ENCODE measurements around the gene TMED10.

The TMED10 gene

DNA sequence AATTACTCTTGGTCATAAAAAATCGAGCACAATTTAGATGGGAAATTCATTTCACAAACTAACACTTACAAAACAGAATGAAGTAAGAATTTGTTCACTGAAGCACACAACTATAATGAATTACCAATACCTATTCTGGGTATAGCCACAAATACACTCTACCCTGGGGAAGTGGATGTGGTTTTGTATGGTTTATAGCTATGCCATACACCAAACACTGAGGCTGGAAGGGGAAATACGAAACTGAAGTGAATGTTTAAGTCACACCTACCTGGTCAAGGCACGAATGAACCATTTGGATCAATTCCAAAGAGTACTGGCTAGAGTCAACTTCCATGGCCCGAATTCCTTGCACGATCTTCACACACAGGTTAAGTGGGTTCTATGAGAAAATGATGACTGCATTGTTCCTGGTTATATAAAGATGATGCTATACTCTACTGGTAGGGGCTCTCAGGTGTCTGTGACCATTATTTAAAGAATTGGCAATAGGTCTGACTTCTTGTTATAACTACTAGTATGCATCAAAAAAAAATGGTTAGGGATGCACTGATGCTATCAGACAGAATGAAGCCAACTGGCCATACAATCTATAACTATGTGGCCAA, 62.4 kb downstream of the TMED10 start:
- no peak overlapping the region for H3K4me3 ChIP-seq (ENCODE audit: low read length)
- TF ChIP-seq ZNF274 (IDR thresholded peaks at IDR 0.05; ENCODE audit: low read depth, low read length): no peak

GRCh38 chr14:75109877-75110276, 66.5 kb downstream of the TMED10 start:
- TF ChIP-seq ZNF274 (IDR thresholded peaks at IDR 0.05; ENCODE audit: low read depth, low read length): no peak
- no peak overlapping the region for H3K4me3 ChIP-seq (ENCODE audit: low read length)

- TF ChIP-seq ZNF274 (IDR thresholded peaks at IDR 0.05; ENCODE audit: low read depth, low read length): no peak
Observed at GRCh38 chr14:75107186-75107585, 69.2 kb downstream of the TMED10 start.

DNA sequence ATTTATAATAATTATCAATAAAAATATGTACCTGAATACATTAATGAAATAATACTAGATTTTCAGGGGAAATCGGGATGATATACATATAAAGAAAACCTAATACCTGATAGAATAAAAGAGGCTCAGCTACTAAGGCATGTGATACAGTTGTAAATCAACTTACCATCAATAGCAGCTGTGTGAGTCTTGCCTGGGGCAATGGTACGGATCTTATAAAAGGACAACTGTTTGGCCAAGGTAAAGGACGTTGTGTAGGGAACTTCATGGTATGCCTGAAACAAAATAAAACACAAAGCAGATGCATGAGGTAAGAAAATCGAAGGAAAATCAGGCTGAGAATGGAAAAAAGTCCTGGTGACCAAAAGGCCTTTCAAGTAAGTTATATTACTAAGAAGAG, 74.9 kb downstream of the TMED10 start:
- no peak for TF ChIP-seq ZNF274 (IDR thresholded peaks at IDR 0.05; ENCODE audit: low read depth, low read length)

More at GRCh38 chr14:75107186-75107585, 69.2 kb downstream of the TMED10 start:
- no peak overlapping the region for H3K4me3 ChIP-seq (ENCODE audit: low read length)

DNA sequence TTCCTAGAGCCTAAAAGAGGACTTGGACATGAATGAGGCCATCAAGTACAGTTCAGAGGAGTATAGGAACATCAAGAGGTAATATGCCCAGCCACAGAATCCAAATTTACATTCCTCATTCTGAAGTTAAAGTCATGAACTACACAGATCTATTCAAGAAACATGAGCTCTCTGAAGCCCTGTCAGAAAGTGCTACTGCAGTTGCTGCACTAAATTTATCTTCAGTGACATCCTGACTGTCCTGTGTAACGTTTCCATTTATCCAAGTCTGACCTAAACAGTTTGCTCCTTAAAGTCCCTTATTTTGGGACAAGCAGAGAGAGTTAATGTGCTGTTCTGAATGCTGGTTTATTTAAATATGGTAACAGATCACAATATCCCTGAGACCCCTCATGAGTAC, 77.7 kb downstream of the TMED10 start:
- no peak for TF ChIP-seq ZNF274 (IDR thresholded peaks at IDR 0.05; ENCODE audit: low read depth, low read length)
- H3K4me3 ChIP-seq (ENCODE audit: low read length): no peak overlapping the region

More for the DNA sequence above, 74.9 kb downstream of the TMED10 start:
- no peak overlapping the region for H3K4me3 ChIP-seq (ENCODE audit: low read length)

DNA sequence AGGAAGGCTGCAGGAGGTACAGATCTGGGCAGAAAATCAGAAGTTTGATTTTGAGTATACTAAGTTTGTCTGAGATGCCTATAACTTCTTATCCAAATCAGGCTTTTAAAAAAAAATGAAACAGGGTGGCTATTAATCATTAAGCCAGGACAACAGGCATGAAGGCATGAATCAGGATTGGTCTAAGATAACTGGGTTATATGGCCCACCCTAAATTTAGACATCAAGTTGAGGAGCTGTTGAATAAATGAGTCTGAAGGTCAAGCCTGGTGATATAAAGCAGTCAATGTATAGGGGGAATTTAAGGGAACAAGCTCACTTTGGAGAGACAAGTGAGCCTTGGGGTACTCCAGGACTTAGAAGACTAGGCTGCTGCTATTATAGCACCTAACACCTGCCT, 78.2 kb downstream of the TMED10 start:
- TF ChIP-seq ZNF274 (IDR thresholded peaks at IDR 0.05; ENCODE audit: low read depth, low read length): no peak
- H3K4me3 ChIP-seq (ENCODE audit: low read length): no peak overlapping the region

DNA sequence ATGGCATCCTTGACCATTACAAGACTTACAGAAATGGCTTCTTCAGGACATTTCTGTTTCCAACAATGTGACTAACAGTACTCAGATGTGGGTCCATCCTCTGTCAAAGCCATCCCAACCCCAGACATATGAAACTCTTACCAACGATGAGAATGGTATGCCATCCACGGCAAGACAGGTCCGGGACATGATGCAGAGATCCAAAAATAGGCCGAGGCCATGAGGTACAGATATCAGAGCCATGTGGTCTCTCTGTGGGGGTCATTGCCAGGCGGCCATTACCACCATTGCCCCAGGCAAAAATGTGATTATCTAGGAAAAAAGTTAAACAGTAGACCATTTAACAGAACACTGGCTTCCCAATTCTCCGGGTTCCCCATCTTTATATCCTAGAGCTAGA, 79.5 kb downstream of the TMED10 start:
- H3K4me3 ChIP-seq (ENCODE audit: low read length): no peak overlapping the region
- no peak for TF ChIP-seq ZNF274 (IDR thresholded peaks at IDR 0.05; ENCODE audit: low read depth, low read length)

- no peak overlapping the region for H3K4me3 ChIP-seq (ENCODE audit: low read length)
- no peak for TF ChIP-seq ZNF274 (IDR thresholded peaks at IDR 0.05; ENCODE audit: low read depth, low read length)
Observed at GRCh38 chr14:75095690-75096089, 80.7 kb downstream of the TMED10 start.

- H3K4me3 ChIP-seq (ENCODE audit: low read length): no peak overlapping the region
- TF ChIP-seq ZNF274 (IDR thresholded peaks at IDR 0.05; ENCODE audit: low read depth, low read length): no peak
Observed at GRCh38 chr14:75094896-75095295, 81.5 kb downstream of the TMED10 start.

DNA sequence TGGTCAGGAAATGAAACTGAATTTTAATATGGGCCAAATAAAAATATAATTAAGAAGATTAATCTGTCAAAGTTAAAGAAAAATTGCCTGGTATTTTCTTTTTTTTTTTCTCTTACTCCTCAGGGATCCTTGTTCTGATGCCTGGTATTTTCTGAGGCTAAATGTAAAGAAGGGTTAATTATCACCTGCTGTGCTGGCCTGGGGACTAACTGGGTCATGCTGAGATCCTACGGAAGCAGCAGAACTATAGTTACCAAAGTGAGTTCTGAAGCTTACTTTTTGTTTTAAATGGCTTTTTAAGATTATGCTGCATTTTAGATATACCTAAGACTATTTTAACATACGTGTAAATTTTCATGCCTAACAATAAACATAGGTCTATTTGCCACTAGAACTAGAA, 83.7 kb downstream of the TMED10 start:
- TF ChIP-seq ZNF274 (IDR thresholded peaks at IDR 0.05; ENCODE audit: low read depth, low read length): no peak
- H3K4me3 ChIP-seq (ENCODE audit: low read length): no peak overlapping the region

DNA sequence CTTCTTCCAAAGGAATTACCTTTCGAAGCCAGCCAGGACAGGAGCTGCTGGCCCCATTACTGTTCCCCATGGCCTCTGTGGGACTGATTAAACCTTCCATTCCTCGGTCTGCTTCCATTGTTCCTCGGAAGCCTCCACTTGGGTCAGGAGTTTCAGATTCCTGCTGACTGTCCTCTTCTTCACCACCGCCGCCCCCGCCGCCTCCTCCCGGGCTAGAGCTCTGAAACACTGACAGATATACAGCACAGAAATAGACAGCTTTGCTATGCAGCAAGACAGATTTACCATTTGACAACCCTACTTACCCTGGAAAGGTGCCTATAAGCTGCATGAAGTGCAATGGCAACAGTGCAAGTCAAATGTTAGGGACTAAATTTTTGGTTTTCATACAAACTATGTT, 85.2 kb downstream of the TMED10 start:
- TF ChIP-seq ZNF274 (IDR thresholded peaks at IDR 0.05; ENCODE audit: low read depth, low read length): no peak
- H3K4me3 ChIP-seq (ENCODE audit: low read length): no peak overlapping the region

- no peak overlapping the region for H3K4me3 ChIP-seq (ENCODE audit: low read length)
- no peak for TF ChIP-seq ZNF274 (IDR thresholded peaks at IDR 0.05; ENCODE audit: low read depth, low read length)
Observed at GRCh38 chr14:75090353-75090752, 86.1 kb downstream of the TMED10 start.

DNA sequence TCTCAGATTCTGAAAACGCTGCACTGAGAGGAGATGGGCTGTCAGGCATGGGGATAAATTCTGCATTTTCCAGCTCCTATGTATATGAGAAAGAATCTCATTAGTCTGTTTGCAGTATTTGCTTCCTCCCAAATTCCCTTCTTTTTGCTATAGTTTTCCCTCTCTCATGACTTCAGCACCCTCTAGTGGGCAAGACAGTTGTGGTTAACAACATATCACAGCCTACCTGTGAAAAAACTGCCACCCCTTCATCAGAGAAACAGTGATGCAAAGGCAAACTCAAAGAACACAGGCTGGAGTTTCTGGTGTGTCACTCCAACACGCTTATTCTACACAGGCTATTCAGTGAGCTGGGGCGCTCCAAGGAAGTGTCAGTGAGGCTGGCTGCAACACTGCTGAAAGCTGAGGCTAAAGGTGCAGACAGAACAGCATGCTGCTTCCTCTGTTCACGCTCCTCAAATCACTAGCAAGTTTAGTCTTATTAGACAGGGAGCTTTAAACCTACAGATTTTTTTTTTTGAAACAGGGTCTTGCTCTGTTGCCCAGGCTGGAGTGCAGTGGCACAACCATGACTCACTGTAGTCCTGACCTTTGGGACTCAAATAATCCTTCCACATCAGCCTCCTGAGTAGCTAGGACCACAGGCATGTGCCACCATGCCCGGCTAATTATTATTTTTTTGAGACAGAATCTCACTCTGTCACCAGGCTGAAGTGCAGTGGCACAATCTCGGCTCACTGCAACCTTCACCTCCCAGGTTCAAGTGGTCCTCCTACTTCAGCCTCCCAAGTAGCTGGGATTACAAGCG, 87.6 kb downstream of the TMED10 start:
- H3K4me3 ChIP-seq (ENCODE audit: low read length): no peak overlapping the region
- TF ChIP-seq ZNF274 (IDR thresholded peaks at IDR 0.05; ENCODE audit: low read depth, low read length): no peak

DNA sequence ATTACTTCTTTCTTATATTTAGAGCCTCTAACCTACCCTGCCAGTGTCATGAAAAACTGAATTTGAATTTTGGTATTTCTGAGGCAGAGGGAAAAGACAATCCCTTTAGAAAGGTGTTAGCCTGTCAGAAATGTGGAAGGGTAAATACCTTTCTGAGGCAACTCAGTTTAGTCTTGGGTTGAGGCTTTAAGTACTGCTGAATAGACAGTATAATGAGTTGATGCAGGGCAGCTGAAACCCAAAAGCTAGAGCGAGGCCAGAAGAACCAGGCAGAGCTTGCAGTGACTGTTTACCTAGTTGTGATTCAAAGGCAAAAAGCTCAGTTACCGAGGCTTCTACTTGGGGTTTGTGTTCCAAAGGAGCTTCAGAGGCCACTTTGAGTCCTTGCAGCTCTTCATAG, 88.3 kb downstream of the TMED10 start:
- no peak overlapping the region for H3K4me3 ChIP-seq (ENCODE audit: low read length)
- TF ChIP-seq ZNF274 (IDR thresholded peaks at IDR 0.05; ENCODE audit: low read depth, low read length): no peak

DNA sequence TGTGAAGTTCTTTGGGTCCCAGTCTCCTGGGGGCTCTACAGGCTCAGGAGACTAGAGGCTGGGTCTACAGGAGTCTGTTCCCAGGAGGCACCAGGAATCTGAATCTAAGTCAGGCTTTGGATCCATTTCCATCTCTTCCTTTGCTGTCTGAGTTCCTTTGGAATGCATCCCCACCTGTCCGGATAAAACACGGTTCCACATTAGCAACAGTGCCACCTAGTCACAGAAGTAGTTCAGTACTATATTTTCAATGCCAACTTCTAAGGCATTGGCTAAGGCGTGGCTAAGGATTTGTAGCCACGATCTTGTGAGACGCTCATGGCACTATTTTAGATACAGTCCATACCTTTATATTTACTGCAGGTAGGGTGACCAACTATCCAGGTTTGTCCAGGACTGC, 91.9 kb downstream of the TMED10 start:
- TF ChIP-seq ZNF274 (IDR thresholded peaks at IDR 0.05; ENCODE audit: low read depth, low read length): no peak
- H3K4me3 ChIP-seq (ENCODE audit: low read length): no peak overlapping the region

All from GM08714 (cell line).